Endothelial cell of umbilical vein (primary cell): ENCODE measurements around the gene HSDL2.

Experiments
- EZH2 ChIP-seq: IDR thresholded peaks from 2 replicates; pipeline ENCODE4 v1.6.1; 2012; ENCODE audit warnings: borderline replicate concordance, low read depth, mild to moderate bottlenecking, moderate library complexity, low read length, inconsistent platforms; ENCODE audit not compliant: severe bottlenecking
- FOS ChIP-seq: IDR thresholded peaks from 2 replicates; pipeline ENCODE4 v1.6.1; 2011; ENCODE audit warnings: mild to moderate bottlenecking, low read length, moderate library complexity, borderline replicate concordance; ENCODE audit not compliant: insufficient read depth
- MAX ChIP-seq: IDR thresholded peaks from 2 replicates; pipeline ENCODE4 v1.6.1; 2011; ENCODE audit not compliant: insufficient read depth, insufficient read length
- POLR2A ChIP-seq: IDR thresholded peaks from 2 replicates; pipeline ENCODE4 v1.6.1; 2012; ENCODE audit warnings: low read depth, mild to moderate bottlenecking, control low read depth, low read length
- TF ChIP-seq, protein P1 (sequence below), 2 donors: IDR thresholded peaks; 1 replicate in 1 of 2; 2 replicates in 1 of 2; pipeline ENCODE4 v1.5.1; 2011; ENCODE audit warnings: low read length in 2 of 2, mild to moderate bottlenecking in 2 of 2, moderate library complexity in 2 of 2, control low read depth in 1 of 2, inconsistent platforms in 1 of 2, low read depth in 1 of 2; ENCODE audit not compliant: insufficient read depth in 1 of 2; ENCODE audit errors: extremely low read depth in 1 of 2

DNA sequence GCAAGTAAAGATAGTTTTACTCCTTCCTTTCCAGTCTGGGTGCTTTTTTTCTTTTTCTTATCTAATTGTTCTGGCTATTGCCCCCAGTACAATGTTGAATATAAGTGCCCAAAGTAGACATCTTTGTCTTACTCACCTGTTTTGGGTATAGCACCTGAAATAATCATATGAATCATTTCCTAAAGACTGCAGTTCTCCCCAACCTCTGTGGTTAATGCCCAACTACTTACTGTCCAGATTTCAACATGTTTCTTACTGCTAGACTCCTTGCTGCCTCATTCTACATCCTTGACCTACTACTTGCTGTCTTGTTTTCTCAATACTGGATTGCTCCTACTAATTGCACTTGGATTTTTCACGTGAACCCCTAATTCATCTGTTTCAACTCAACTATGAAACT lies 8.8 kb upstream of the HSDL2 start:
- TF ChIP-seq, protein P1, sequence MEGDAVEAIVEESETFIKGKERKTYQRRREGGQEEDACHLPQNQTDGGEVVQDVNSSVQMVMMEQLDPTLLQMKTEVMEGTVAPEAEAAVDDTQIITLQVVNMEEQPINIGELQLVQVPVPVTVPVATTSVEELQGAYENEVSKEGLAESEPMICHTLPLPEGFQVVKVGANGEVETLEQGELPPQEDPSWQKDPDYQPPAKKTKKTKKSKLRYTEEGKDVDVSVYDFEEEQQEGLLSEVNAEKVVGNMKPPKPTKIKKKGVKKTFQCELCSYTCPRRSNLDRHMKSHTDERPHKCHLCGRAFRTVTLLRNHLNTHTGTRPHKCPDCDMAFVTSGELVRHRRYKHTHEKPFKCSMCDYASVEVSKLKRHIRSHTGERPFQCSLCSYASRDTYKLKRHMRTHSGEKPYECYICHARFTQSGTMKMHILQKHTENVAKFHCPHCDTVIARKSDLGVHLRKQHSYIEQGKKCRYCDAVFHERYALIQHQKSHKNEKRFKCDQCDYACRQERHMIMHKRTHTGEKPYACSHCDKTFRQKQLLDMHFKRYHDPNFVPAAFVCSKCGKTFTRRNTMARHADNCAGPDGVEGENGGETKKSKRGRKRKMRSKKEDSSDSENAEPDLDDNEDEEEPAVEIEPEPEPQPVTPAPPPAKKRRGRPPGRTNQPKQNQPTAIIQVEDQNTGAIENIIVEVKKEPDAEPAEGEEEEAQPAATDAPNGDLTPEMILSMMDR (IDR thresholded peaks at IDR 0.05; ENCODE audit: extremely low read depth in 1 of 2, insufficient read depth in 1 of 2, low read depth in 1 of 2, low read length in 2 of 2) = no peak
- TF ChIP-seq MAX (no peak), POLR2A (no peak), EZH2 (no peak), FOS (no peak)
